NCI-H187 treated with DMSO at 0.1 percent for 48 hours (cell line): Measurements from ENCODE around the gene RAF1.
"Not testable (repeated sequence)": the region's sequence is repeated elsewhere in the genome, so short reads cannot be mapped to it uniquely, and the experiment has no call there.

Experiments
- DNase-seq: peaks from one replicate; lab custom pipeline; 2025; lab: John Stamatoyannopoulos, UW

Gene RAF1

DNA sequence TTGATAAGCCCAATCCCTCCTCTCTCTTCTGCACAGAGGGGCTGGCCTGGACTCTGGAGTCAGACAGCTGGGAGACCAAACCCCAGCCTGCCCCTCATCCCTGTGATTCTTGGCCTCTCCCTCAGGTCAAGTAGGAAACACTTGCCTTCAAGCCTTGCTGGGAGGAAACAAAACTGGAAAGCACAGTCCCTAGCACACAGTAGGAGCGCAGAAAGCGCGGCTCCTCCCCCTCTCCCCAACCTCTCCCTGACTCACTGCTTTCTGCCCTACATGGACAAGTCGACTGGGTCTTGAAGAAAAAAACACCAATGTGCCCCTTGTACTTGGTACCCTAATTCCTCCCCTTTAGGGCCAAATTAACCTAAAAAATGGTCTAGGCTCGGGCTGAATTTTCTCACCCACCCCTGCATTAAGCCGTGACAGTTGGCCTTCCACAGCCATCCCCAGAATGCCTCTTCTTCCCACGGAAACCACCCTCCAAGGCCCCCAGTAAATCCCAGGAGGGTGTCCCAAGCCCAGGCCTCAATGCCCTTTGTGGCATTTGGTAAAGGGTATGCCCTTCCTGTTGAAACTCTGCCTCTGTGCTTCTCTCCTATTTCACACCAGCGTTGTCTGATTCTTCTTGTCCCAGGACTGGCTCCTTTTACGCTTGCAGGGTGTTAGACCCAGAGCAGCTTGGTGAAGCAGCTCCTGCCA, 11.3 kb upstream of the RAF1 start:
- no peak for DNase-seq

DNA sequence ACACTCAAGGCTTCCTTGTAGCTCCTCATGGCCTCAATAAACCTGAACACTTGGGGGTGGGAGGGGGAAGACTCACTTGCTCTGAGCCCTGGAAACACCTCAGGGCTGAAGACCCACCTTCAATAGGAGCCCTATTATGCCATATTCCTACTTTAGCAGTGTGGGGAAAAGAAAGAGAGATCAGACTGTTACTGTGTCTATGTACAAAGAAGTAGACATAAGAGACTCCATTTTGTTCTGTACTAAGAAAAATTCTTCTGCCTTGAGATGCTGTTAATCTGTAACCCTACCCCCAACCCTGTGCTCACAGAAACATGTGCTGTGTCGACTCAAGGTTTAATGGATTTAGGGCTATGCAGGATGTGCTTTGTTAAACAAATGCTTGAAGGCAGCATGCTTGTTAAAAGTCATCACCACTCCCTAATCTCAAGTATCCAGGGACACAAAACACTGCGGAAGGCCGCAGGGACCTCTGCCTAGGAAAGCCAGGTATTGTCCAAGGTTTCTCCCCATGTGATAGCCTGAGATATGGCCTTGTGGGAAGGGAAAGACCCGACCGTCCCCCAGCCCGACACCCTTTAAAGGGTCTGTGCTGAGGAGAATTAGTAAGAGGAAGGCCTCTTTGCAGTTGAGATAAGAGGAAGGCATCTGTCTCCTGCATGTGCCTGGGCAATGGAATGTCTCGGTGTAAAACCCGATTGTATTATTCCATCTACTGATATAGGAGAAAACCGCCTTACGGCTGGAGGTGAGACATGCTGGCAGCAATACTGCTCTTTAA, 10.2 kb upstream of the RAF1 start:
- DNase-seq = not testable (repeated sequence)

DNA sequence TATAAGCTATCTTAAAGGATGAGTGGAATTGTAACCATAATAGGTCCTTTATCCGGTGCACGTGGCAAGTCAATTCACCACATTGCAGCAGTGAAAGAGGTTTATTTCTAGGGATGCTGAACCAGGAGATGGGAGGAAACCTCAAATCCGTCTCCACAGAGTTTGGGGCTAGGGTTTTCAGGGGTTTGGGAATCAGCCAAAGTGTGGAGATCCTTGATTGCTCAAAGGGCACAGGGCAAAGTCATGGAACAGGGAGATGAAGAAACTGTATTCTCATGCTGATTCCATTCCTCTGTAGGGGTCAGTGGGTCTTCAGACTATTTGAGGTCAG, 7.2 kb upstream of the RAF1 start:
- no peak for DNase-seq

DNA sequence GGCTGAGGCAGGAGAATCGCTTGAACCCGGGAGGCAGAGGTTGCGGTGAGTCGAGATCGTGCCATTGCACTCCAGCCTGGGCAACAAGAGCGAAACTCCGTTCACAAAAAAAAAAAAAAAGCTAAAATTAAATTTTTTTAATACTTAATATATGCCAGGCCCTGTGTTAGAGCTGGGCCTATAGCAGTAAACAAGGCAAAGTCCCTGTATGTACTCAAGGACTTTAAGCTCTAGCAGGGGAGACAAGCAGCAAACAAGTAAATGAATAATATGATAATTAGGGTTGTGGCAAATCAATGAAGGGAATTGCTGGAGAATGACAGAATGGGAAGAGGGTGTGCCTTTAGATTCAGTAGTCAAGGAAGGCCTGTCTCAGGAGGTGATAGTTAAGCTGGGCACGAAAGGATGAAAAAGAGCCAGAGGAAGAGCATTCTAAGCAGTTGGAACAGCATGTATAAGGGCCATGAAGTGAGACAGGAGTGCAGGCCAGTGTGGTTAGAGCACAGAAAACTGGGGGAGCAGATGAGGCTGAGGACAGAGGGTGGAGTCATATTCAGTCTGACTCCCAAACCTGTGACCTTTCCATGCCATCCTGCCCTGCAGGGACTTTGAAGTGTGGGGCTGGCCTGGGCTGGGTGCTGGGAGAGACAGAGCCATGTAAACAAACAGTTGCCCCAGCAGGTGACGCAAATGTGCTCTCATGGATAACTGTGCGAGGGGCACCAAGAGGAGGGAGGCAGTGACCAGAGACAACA, 6.6 kb upstream of the RAF1 start:
- no peak for DNase-seq

DNA sequence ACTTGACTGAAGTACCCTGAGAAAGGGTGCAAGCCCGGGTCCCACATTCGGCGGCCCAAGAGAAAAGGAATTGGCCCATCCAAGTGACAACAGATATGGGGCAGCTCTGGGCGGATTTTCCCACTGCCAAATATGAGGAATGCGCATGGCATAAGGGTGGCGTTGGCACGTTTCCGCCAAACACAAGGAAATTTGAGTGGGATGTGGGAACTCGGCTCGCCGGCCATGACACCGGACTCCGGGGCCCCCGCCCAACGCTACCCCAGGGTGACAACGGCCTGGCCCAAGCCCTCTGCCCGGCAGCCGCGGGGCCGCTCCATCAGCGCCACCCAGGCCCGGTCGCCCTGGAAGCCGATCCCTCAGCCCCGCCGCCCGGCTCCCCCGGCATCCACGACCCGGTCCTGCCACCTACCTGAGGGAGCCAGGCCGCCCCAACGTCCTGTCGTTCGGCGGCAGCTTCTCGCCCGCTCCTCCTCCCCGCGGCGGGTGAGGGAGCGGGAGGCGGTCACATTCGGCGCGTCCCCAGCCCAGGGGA, 449 bp downstream of the RAF1 start:
- no peak for DNase-seq

DNA sequence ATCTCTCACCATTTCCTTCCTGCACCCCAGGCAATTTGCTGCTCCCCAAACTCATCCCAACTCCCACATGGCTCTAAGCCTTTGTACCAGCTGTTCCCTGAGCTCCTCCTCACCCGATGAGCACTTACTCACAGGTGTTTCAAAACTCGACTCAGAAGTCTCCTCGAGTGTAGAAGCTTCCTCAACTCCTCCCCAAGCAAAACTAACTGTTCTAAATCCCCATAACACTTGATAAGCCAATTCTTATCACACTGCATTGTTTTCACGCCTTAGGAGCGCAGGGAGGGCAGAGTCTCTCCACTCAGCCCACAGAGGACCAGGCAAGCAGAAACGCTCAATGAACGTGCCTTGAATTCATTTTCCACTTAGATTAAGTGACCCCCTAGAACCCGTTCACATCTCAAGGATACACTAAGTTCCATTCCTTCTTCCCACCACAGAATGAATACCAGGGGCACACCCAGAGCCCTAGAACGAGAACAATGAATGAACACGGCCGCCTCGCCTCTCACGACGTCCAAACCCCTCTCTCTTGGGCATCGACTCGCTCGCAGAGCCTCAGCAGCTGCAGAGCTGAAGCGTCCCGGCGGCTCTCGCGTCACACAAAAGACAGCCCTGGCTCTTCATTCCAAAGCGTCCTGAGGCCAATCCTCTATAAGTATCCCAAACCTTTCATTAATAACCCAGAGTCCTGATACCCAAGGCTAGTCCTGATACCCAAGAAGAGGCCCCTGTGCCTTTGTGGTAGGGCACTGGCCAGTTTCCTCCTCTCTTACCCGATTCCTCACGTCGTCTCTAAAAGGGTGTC, 1.1 kb downstream of the RAF1 start:
- DNase-seq = no peak

DNA sequence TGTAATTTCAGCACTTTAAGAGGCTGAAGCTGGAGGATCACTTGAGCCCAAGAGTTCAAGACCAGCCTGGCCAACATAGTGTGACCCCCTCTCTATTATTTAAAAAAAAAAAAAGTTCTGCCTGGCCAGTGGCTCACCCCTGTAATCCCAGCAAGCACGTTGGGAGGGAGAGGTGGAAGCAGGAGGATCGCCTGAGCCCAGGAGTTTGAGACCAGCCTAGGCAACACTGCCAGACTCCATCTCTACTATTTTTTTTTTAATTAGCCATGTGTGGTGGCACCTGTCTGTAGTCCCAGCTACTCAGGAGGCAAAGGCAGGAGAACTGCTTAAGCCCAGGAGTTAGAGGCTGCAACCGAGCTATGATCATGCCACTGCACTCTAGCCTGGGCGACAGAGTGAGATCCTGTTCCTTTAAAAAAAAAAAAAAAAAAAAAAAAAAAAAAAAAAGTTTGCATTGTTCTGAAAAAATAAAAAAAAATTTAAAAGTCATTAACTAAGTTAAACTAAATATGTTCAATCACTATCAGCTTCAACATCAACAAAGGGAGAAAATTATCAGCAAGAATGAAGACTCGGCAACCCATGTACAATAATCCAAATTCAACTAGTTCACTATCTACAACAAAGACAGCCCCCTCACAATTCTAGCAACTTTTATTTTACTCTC, 1.9 kb downstream of the RAF1 start:
- DNase-seq = no peak

DNA sequence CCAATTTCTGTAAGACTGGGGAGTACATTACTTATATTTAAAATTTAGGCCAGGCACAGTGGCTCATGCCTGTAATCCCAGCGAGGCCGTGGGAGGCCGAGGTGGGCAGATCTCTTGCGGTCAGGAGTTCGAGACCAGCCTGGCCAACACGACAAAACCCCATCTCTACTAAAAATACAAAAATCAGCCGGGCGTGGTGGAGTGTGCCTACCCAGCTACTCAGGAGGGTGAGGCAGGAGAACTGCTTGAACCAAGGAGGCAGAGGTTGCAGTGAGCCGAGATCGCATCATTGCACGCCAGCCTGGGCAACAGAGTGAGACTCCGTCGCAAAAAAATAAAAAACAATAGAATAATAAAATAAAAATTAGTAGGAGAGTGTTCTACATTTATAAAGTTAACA, 2.5 kb downstream of the RAF1 start:
- not testable (repeated sequence) for DNase-seq

DNA sequence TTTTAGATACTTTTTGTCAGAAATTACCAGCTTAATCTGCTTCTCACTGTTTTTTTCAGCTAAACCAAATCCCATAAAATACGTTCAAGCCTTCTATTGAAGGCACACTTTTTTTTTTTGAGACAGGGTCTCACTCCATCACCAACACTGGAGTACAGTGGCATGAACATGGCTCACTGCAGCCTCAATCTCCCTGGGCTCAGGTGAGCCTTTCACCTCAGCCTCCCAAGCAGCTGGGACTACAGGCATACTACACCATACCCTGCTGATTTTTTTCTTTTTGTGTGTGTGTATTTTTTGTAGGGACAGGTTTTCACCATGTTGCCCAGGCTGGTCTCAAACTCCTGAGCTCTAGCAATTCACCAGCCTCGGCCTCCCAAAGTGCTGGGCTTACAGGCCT, 3.7 kb downstream of the RAF1 start:
- no peak for DNase-seq

DNA sequence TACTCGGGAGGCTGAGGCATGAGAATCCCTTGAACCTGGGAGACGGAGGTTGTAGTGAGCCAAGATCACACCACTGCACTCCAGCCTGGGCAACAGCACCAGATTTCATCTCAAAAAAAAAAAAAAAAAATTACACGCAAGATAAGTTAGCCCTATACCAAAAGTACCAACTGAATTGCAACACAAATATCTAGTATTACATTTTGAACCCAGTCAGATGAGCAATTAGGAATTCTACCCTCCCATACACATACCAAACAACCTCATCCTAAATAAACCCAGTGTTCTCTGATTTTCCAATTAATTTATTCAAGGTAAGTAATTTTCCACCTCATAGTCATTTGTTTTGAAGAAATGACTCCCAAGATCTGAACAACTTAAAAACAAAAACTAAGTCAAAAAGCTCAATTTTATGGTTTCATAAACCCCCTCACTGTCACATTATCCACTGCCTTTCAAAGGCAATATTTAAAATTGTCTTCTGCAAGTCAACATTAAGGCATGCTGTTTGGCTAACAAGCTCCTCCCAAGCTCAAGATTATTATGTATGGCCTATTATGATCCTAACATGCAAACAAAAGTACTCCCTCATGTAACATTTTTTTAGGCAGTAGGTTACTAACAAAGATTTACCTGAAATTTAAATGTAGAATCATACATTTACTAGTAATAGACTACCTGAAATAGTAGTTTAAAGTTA, 4.5 kb downstream of the RAF1 start:
- no peak for DNase-seq

DNA sequence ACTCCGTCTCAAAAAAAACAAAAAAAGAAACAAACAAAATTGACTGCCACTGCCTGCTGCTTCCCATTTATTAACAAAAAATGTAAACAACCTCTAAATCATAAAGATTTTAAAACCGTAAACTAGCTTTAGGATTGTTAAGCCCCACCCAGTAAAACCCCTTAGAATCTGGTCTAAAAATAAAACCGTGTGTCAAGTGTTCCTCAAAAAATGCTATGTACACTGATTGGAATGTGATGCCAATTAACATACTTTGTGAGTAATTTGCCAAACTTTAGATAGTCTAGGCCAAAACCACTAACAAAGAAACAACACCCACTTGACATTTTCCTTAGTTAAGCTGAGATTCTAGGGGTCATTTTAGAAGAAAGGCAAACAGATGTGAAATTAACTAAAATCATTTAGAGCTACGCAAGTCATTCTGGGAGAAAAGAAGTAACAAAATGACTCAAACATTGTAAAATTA, 5.3 kb downstream of the RAF1 start:
- DNase-seq = no peak

DNA sequence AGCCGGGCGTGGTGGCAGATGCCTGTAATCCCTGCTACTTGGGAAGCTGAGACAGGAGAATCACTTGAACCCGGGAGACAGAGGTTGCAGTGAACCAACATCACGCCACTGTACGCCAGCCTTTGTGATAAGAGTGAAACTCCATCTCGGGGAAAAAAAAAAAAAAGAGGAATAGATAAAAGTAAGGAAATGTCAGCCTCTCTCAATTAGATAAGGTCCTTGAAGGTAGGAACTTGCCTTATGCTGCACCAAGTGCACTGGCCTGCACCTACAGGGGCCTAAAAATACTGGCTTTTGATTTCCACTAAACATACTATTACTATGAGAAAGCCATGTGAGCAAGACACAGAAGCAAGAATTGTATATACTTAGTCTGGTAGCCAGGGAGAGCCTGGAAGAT, 7.1 kb downstream of the RAF1 start:
- no peak for DNase-seq

DNA sequence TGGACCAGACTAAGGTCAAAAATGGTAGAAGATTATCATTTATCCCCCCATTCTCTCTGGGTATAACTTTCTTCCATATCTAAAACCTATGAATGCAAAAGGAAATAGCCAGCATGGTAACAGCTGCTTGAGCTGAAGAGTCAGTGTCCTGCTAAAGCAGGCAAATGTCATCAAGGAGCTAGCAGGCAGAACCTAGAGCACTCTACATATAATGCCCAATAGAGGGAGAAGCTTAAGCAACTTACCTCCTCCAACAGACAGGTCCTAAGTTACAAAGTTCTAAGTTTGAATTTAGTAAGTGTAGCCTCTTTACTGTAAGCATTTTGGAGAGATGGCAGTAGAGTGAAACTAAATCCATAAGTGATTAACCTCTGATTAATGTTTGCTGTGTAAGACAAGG, 7.7 kb downstream of the RAF1 start:
- DNase-seq = no peak

DNA sequence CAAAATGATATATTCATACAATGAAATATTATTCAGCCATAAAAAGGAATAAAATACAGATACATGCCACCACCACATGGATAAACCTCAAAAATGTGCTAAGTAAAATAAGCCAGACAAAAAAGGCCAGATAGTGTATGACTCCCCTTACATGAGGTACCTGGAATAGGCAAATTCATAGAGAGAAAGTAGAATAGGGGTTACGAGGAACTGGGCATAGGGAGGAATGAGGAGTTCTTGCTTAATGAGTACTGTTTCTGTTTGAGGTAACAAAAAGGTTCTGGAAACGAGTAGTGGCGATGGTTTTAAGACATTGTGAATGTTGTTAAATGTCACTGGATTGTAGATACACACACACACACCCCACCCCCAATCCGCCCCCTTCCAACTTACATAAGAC, 8.2 kb downstream of the RAF1 start:
- DNase-seq = no peak

DNA sequence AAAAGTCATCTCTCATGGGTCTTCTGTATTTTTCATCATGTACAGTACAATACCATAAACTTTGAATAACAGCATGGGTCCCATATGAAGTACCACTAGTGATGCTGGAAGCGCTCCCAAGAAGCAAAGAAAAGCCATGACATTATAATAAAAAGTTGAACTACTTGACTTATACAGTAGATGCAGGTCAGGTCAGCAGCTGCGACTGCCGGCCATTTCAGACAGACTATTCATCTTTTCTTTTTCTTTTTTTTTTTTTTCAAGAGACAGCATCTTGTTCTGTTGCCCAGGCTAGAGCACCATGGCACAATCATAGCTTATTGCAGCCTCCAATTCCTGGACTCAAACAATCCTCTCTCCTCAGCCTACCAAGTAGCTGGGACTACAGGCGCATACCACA, 10.2 kb downstream of the RAF1 start:
- DNase-seq = no peak

DNA sequence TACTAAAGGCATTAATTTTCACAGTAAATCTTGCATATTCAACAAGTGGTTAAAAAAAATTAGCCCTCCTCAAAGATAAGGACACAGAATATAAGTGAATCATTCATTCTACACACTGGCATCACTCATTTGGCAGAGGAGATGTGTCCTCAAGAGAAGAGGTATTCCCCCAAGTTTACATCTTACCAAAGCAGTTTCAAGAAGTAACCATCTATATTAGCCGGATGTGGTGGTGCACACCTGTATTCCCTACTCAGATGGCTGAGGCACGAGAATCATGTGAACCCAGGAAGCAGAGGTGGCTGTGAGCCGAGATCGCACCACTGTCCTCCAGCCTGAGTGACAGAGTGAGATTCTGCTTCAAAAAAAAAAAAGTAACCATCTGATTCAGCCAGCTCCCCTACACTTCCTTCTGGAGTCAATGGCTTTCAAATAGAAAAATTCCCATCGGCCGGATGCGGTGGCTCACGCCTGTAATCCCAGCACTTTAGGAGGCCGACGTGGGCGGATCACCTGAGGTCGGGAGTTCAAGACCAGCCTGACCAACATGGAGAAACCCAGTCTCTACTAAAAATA, 15.4 kb downstream of the RAF1 start:
- no peak for DNase-seq

DNA sequence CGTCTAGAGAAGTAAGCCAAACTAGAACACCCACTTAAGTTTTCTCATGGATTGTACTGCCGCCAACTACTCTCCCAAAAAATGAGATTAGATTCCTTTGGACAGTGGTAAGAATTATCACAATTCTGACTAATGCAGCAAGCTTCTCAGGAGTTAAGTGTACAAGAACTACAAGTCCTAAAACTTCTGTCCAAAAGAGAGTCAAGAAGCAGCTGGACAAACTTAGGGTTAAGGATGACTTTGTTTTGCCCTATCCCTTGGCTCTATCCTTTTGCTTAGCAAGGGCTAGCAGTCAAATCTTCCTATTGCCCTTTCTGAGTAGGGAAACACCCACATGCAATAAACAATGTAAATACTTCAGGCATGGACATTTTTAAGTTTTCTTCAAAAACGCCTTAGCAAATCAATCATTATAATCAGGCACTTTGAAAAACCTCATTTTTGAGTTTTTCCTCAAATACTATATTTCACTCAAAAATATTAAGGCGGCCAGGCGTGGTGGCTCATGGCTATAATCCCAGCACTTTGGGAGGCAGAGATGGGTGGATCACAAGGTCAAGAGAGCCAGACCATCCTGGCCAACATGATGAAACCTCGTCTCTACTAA, 19.5 kb downstream of the RAF1 start:
- no peak for DNase-seq

DNA sequence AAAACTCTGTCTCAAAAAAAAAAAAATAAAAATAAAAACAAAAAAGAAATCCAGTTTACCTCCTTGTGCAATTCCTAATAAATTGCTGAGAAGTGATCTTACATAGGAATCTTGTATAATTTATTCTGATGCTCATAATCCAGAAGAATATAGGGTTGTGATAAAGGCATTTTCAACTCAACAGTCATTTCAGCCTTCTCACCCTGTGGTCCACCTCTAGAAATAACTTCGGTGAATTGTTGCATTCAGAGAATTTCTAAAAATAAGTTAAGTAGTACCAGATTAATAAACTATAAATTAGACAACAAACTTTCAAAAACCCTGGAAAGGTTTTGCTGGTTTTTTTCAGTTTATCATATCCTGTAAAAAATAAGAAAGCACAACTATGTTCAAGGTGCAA, 20.2 kb downstream of the RAF1 start:
- DNase-seq = no peak

DNA sequence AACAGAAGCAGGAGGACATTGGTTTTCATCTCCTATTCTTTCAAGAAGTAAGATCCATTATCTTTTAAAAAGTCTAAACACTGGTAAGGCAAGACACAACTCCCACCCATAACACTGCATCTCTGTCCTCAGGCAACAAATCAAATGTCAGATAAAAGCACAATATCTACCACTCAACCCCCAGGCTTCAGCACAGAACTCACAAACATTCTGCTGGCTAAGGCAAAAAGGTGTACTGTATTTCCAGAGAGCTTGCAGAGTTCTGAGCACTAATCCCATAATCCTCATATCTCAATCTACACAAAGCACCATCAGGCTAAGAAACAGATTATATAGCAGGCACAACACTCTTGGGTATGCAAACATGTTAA, 20.9 kb downstream of the RAF1 start:
- DNase-seq = no peak

DNA sequence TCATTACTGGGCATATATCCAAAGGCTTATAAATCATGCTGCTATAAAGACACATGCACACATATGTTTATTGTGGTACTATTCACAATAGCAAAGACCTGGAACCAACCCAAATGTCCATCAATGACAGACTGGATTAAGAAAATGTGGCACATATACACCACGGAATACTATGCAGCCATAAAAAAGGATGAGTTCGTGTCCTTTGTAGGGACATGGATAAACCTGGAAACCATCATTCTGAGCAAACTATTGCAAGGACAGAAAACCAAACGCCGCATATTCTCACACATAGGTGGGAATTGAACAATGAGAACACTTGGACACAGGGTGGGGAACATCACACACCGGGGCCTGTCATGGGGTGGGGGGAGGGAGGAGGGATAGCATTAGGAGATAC, 23.1 kb downstream of the RAF1 start:
- DNase-seq = not testable (repeated sequence)
